Esophagus squamous epithelium (tissue), 5 donors: ENCODE measurements around the gene GPHN. TPM values are rescaled to one million over a fixed set of nuclear protein-coding genes. Genes with fewer than 3 reads are reported as not detected.

ENCODE experiments used
- DNase-seq: peaks from one replicate; lab custom pipeline; 2025; lab: John Stamatoyannopoulos, UW
- H3K27ac ChIP-seq, 4 donors: fragments of 200-600 bp; sonication (generic); one replicate each; pipeline ENCODE4 v1.5.1; 2016 to 2019; ENCODE audit warnings: mild to moderate bottlenecking in 1 of 4
- H3K27me3 ChIP-seq, 4 donors: fragments of 200-600 bp; sonication (generic); 1 replicate in 3 of 4; 2 replicates in 1 of 4; pipeline versions ENCODE4 v1.5.1 to v1.6.0; 2017 to 2021; ENCODE audit warnings: antibody characterized with exemption in 1 of 4
- H3K36me3 ChIP-seq, 3 donors: fragments of 200-600 bp; sonication (generic); one replicate each; pipeline ENCODE4 v1.5.1; 2016 to 2019
- H3K4me1 ChIP-seq, 3 donors: fragments of 200-600 bp; sonication (generic); one replicate each; pipeline ENCODE4 v1.5.1; 2017 to 2019
- H3K4me3 ChIP-seq, 4 donors: fragments of 200-600 bp; sonication (generic); 1 replicate in 3 of 4; 2 replicates in 1 of 4; pipeline ENCODE4 v1.5.1; 2016 to 2019; ENCODE audit warnings: mild to moderate bottlenecking in 2 of 4, moderate library complexity in 1 of 4
- H3K9me3 ChIP-seq, 3 donors: fragments of 200-600 bp; sonication (generic); one replicate each; pipeline ENCODE4 v1.5.1; 2016 to 2019
- POLR2A ChIP-seq, 4 donors: fragments of 450-650 bp; IDR thresholded peaks; one replicate each; pipeline ENCODE4 v1.6.1; 2017; ENCODE audit warnings: antibody characterized with exemption in 4 of 4, mild to moderate bottlenecking in 4 of 4, moderate library complexity in 3 of 4
- WGBS, 2 donors: methylation state at CpG; one replicate each; pipeline ENCODE4 v1.1.5; 2018; 5-methylcytosine and 5-hydroxymethylcytosine counted together
- intact Hi-C: fragments of 100-400 bp; cut with DNase I; formaldehyde crosslinking; loops from one replicate; pipeline ENCODE4 v1.15.0; 2022
- total RNA-seq, 4 donors: library from RNA; depleted of rRNA; stranded (reverse); fragments of >200 nt; gene quantifications; one replicate each; pipeline ENCODE4 v1.1.0, GENCODE V29; 2016
- TF ChIP-seq, protein P1 (sequence below), 6 experiments: fragments of 450-650 bp in 4 of 6; fragments of 200-600 bp in 2 of 6; sonication (generic) in 2 of 6; IDR thresholded peaks; one replicate each; pipeline ENCODE4 v1.5.1; 2016 to 2019; ENCODE audit warnings: antibody characterized with exemption in 6 of 6, mild to moderate bottlenecking in 4 of 6, moderate library complexity in 4 of 6
- donor health status: DM: yes; HTN: yes; CAD: no.

GPHN gene
- total RNA-seq, 4 donors from 2014 or later, result 8.3 to 28.4 (median 12.8) TPM

DNA sequence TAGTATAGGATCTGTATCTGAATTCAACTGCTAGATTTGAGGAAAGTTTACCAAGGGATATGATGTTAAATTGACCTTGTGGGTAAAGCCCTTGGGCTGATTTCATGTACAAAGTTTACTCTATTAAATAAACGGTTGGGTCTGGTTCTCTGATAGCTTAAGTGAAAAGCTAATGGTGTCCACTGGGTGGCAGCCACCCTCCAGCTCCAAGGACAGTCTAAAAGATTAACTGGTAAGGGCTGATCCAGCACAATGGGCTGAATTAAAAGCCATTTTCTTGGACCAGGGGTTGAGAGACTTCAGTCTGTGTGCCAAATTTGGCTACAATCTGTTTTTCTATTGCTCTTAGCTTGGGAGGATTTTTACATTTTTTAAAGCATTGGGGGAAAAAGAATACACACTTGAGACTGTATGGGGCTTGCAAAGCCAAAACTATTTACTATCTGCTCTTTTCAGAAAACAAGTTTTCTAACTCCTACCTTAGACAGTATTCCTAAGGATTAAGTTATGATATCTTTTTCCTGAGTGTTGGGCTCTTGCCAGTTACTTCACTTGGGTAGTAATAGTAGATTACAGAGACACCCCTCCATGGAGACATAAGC lies 116.5 kb downstream of the GPHN start:
- no peaks in the 10 kb centered on the region for H3K36me3 ChIP-seq
- no peak for DNase-seq
- intact Hi-C loops, result no loop called here
- H3K4me3 ChIP-seq, result no peak overlapping the region
- no peak overlapping the region for H3K27ac ChIP-seq
- 0 to 15% methylated on average over 1 of the region's 1 CpG for WGBS, 2 donors
- TF ChIP-seq, protein P1, sequence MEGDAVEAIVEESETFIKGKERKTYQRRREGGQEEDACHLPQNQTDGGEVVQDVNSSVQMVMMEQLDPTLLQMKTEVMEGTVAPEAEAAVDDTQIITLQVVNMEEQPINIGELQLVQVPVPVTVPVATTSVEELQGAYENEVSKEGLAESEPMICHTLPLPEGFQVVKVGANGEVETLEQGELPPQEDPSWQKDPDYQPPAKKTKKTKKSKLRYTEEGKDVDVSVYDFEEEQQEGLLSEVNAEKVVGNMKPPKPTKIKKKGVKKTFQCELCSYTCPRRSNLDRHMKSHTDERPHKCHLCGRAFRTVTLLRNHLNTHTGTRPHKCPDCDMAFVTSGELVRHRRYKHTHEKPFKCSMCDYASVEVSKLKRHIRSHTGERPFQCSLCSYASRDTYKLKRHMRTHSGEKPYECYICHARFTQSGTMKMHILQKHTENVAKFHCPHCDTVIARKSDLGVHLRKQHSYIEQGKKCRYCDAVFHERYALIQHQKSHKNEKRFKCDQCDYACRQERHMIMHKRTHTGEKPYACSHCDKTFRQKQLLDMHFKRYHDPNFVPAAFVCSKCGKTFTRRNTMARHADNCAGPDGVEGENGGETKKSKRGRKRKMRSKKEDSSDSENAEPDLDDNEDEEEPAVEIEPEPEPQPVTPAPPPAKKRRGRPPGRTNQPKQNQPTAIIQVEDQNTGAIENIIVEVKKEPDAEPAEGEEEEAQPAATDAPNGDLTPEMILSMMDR (IDR thresholded peaks at IDR 0.05), result peak in 5 of 6 experiments; percentile 40 to 62 (median 47)
- TF ChIP-seq POLR2A (IDR thresholded peaks at IDR 0.05), result no peak
- no peaks in the 10 kb centered on the region for H3K9me3 ChIP-seq
- no peaks in the 10 kb centered on the region for H3K27me3 ChIP-seq
- H3K4me1 ChIP-seq, result peaks cover 0 to 5% (median 0%) of the 10 kb centered on the region in 3 donors

DNA sequence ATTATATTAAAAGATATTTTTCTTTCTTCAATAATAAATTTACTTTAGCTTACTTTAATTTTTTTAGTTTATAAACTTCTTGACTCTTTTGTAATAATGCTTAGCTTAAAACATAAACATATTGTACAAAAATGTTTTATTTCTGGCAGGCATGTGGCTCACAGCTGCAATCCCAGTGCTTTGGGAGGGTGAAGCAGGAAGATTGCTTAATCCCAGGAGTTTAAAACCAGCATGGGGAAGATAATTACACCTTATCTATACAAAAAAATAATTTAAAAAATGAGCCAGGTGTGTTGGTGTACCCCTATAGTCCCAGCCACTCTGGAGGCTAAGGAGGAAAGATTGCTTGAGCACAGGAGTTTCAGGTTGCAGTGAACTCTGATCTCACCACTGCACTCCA lies 120.7 kb downstream of the GPHN start:
- Histone ChIP-seq H3K36me3 (no peaks in the 10 kb centered on the region), H3K4me1 (peaks cover 0 to 5% (median 0%) of the 10 kb centered on the region in 3 donors), H3K9me3 (no peaks in the 10 kb centered on the region), H3K27ac (no peak overlapping the region), H3K27me3 (no peaks in the 10 kb centered on the region), H3K4me3 (no peak overlapping the region)
- intact Hi-C loops, result no loop called here
- DNase-seq, result no peak
- TF ChIP-seq POLR2A (IDR thresholded peaks at IDR 0.05), result no peak
- TF ChIP-seq, protein P1 (IDR thresholded peaks at IDR 0.05), result no peak

DNA sequence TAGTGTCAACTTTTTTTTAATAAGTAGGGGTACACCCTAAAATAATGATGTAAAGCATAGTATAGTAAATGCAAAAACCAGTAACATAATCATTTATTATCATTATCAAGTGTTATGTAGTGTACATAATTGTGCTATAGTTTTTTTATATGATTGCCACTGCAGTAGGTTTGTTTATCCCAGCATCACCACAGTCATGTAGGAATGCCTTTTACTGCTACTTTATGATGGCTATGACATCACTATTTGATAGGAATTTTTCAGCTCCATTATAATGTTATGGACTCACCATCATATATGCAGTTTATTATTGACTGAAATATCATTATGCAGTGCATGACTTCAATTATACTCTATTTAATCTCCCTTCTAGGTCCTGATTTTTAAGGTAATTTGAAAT lies 121.6 kb downstream of the GPHN start:
- H3K27me3 ChIP-seq, result no peaks in the 10 kb centered on the region
- H3K9me3 ChIP-seq, result no peaks in the 10 kb centered on the region
- intact Hi-C loops, result no loop called here
- no peak overlapping the region for H3K27ac ChIP-seq
- no peak for DNase-seq
- H3K4me1 ChIP-seq, result no peaks in the 10 kb centered on the region
- TF ChIP-seq POLR2A (IDR thresholded peaks at IDR 0.05), result no peak
- TF ChIP-seq, protein P1 (IDR thresholded peaks at IDR 0.05), result no peak
- H3K4me3 ChIP-seq, result no peak overlapping the region
- no peaks in the 10 kb centered on the region for H3K36me3 ChIP-seq

DNA sequence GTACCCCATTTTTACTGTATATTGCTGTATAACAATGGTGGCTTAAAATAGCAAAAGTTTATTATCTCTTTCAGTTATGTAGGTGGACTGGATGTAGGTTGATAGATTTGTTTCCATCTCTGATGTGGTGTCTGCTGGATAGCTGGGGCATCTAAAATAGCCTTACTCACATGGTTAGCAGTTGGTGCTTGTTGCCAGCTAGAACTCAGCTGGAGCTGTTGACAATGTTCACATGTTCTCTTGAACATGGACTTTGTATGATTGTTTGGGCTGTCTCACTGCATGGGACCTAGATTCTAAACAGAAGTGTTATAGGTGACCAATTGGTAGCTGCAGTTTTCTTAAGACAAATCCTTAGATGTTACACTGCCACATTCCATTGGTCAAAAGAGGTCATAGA lies 126.9 kb downstream of the GPHN start:
- Histone ChIP-seq H3K4me1 (no peaks in the 10 kb centered on the region), H3K36me3 (no peaks in the 10 kb centered on the region), H3K9me3 (no peaks in the 10 kb centered on the region), H3K4me3 (no peak overlapping the region), H3K27ac (no peak overlapping the region), H3K27me3 (no peaks in the 10 kb centered on the region)
- TF ChIP-seq POLR2A (IDR thresholded peaks at IDR 0.05), result no peak
- TF ChIP-seq, protein P1 (IDR thresholded peaks at IDR 0.05), result no peak
- DNase-seq, result no peak
- intact Hi-C loops, result no loop called here

DNA sequence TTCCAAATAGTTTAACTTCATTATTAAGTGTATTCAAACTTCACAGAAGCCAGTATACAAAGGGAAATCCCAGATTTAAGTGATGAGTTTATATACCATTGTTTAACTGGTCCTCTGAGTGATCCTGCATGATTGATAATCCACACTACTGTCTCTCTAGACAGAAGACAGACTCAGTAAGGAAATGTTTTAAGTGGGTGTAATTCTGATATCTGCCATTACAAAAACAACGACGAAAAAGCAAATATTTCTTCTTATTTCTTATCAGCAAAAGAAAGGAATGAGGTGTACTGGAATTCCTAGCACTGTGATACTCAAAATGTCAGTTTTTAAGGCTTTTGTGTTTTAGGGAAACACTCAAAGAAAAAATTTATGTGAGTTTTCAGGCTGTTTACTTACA lies 127.5 kb downstream of the GPHN start:
- H3K27ac ChIP-seq, result no peak overlapping the region
- no peaks in the 10 kb centered on the region for H3K9me3 ChIP-seq
- no peaks in the 10 kb centered on the region for H3K27me3 ChIP-seq
- H3K36me3 ChIP-seq, result no peaks in the 10 kb centered on the region
- TF ChIP-seq POLR2A (IDR thresholded peaks at IDR 0.05), result no peak
- TF ChIP-seq, protein P1 (IDR thresholded peaks at IDR 0.05), result no peak
- intact Hi-C loops, result no loop called here
- WGBS, 2 donors, result 69 to 74% methylated on average over 2 of the region's 2 CpGs
- H3K4me1 ChIP-seq, result no peaks in the 10 kb centered on the region
- DNase-seq, result no peak
- no peak overlapping the region for H3K4me3 ChIP-seq
